HG03575 (cell line): Measurements from ENCODE around the gene SVOPL.
"Not testable (repeated sequence)": the region's sequence is repeated elsewhere in the genome, so short reads cannot be mapped to it uniquely, and the experiment has no call there.

Experiments
- ATAC-seq: cut with Tn5 transposase; IDR thresholded peaks from one replicate; pipeline ENCODE4 v1.9.1; 2021; ENCODE audit not compliant: unreplicated experiment, insufficient number of reproducible peaks, low FRiP score; ENCODE audit errors: extremely low read depth

Gene SVOPL, protein sequence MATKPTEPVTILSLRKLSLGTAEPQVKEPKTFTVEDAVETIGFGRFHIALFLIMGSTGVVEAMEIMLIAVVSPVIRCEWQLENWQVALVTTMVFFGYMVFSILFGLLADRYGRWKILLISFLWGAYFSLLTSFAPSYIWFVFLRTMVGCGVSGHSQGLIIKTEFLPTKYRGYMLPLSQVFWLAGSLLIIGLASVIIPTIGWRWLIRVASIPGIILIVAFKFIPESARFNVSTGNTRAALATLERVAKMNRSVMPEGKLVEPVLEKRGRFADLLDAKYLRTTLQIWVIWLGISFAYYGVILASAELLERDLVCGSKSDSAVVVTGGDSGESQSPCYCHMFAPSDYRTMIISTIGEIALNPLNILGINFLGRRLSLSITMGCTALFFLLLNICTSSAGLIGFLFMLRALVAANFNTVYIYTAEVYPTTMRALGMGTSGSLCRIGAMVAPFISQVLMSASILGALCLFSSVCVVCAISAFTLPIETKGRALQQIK

DNA sequence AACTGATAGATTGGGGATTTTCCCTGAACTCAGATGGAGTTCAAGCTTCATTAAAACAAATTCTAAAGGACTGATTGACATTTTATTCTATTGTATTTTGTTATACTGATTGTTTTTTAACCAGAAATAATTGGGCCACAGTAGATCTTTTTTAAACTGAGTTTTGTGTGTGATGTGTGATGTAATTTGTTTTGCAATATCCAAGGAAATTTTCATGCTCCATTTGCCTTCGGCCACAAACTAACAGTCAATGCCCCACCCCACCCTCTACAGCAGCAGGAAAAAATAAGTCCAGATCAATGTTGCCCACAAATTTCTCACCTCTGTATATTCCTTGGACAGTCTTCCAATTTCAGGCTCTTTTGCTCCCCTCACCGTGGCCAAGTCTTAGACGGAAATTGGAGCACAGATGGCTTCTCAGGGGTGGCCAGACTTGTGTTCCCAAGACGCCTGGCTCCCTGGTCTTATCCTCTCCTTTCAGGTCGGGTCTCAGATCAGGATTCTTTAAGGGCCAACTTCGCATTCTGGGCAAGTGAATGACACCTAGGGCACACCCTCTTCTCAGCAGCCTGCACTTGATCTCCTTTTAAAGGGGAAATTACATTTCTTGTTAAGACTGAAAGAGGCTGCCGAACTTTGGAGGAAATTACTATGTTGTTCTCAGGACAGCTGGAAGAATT lies at the start of gene SVOPL:
TSS of gene SVOPL (minus strand) at position 506 of the 680 bp plus-strand sequence. CDS start 22,317 bp downstream, outside the sequence.
- no peak for ATAC-seq

GRCh38 chr7:138750473-138750872 lies 49.3 kb upstream of the SVOPL start:
- no peak for ATAC-seq

GRCh38 chr7:138749960-138750359 lies 48.8 kb upstream of the SVOPL start:
- no peak for ATAC-seq

- no peak for ATAC-seq
Measured at GRCh38 chr7:138748666-138749065, 47.5 kb upstream of the SVOPL start.

GRCh38 chr7:138746073-138746472 lies 44.9 kb upstream of the SVOPL start:
- ATAC-seq = no peak

GRCh38 chr7:138745189-138745588 lies 44.0 kb upstream of the SVOPL start:
- no peak for ATAC-seq

GRCh38 chr7:138741453-138741735 lies 40.2 kb upstream of the SVOPL start:
- no peak for ATAC-seq

DNA sequence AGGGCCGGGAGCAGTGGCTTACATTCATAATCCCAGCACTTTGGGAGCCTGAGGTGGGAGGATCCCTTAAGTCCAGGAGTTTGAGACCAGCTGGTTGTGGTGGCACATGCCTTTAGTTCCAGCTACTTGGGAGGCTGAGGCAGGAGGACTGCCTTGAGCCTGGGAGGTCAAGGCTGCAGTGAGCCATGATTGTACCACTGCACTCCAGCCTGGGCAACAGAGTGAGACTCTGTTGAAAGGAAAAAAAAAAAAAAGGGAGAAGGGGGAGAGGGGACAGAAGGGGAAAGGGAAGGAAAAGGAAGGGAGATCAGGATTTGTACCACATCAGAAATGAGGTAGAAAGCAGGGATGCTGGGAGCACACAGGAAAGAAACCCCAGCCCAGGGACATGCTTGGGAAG lies 38.7 kb upstream of the SVOPL start:
- no peak for ATAC-seq

DNA sequence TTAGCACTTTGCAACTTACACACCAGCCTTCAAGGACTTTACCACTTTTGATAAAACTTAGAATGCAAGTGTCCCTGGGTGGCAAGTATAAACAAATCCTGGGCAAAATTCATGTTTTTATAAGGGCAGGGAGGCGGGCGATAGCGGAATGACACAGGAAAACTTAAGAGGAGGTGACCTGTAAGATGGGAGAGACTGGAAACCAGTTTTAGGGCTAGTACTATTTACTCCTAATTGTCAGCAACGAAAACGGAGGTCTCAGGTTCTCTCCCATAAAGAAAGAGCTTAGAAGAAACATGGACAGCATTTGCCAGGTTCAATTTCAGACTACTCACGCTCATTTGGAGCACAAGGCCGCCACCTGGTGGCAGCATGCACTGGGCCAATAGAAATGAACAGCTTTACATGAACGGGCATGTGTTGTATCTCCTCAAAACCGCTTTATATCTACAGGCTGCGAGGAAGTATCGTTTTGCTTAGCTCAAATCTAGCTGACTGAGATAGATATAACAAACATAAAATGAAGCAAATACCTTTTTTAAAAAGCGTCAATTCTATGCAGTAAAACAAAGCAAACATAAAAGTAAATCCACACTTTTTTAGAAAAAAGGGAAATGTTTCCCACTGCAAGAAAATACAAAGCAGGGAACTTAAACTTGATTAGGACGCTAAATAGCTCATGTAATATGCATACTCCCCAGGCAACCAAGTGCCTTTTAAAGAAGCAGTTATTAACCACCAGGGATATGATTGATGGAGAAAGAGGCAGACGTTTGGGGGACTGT lies 37.6 kb upstream of the SVOPL start:
- ATAC-seq = no peak

DNA sequence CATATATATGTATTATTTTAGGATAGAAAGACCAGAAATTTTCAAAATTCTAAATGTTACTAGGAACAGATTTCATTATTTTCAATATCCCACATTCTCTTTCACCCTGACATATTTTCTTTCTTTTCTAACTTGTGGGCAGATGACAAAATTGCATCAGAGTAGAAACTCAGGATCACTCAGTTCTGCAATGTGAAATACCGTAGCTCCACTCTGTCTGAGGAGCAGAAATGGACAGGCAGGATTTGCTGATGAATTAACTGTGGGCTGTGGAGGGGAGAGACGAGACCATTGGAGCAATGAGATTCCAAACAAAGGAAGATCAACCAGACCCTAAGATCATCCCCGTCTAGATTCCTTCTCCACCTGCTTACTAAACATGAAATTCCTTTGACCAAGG lies 37.0 kb upstream of the SVOPL start:
- no peak for ATAC-seq

DNA sequence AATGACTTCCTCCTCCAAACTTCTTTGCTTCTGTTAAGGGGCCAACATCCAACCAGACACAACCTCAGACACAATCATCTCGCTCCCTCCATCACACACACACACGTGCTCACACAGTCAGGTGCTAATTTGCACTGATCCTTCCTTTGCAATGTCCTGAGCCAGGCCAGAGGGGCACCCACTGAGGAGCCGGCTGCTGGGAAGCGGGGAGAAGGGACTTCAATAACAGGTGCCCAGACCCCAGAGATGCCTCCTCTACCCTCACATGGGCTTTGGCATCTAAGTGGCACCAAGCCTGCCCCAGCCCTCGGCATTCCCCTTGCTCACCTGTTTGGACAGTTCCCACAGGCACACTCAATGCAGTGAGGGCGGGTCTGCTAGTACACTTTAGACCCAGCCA lies 34.2 kb upstream of the SVOPL start:
- no peak for ATAC-seq

DNA sequence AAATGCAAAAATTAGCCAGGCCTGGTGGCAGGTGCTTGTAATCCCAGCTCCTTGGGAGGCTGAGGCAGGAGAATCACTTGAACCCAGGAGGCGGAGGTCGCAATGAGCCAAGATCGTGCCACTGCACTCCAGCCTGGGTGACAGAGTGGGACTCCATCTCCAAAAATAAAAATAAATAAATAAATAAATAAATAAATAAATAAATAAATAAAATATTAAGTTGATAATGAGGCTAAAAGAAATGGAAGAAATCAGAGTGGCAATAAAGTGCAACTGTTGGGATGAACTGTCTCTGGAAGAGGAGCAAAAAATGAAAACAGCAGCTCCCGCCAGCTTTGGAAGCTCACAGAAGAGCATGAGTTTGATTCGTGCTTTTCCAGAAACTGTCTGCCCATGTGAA lies 30.6 kb upstream of the SVOPL start:
- not testable (repeated sequence) for ATAC-seq

DNA sequence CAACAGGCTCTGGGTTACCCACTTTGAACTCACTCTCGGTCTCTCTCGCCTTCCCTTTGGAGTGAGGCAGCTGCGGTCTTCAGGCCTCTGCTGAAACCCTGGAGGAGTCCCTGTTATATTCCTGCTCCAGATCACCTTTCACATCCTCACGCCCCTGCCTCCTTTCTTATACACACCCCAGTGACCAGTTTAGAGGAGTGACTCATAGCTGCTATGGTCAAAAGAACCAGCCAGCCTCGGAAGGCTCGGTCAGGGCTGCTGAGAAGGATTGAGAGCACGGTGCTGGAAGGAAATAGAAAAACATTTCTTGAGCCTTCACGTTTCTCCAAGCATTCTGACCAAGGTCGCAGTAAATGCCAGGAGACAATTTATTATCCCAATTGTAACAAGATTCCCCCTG lies 28.3 kb upstream of the SVOPL start:
- ATAC-seq = no peak

DNA sequence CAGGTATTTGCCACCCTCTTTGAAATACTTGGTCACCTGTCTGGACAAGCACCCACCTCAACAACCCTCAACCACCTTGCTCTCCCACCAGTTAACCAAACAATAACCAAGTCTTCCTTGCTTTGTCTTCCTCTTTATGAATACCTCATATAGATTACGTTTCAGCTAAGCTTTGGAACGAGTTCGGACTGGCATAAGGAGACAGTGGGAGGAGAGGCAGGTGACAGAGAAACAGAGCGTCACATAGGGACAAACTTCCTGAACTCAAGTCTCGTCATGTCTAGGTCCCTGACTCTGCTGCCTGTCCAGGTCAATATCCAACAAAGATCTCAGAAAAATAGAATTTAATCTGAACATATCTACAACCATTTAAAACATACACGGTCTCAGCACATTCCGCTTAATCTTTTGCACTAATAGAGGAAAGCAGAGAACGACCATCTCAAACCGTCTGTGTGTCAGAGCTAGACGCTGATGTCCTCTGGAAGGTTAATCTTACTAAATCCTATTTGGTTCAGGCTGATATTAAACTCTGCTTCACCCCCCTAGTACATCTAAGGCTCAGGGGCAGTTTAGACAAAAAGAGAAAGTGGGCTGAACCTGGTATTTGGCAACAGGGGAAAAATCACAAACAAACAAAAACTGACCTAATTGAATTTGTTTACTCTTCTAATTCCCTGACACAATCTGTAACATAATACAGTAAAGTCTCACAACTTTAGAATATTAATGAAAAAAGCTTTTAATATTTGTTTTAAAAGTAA lies 26.4 kb upstream of the SVOPL start:
- no peak for ATAC-seq

GRCh38 chr7:138726288-138726687 lies 25.1 kb upstream of the SVOPL start:
- ATAC-seq = no peak

GRCh38 chr7:138720286-138720685 lies 19.1 kb upstream of the SVOPL start:
- ATAC-seq = no peak

- ATAC-seq = no peak
Measured at GRCh38 chr7:138716889-138717288, 15.7 kb upstream of the SVOPL start.

DNA sequence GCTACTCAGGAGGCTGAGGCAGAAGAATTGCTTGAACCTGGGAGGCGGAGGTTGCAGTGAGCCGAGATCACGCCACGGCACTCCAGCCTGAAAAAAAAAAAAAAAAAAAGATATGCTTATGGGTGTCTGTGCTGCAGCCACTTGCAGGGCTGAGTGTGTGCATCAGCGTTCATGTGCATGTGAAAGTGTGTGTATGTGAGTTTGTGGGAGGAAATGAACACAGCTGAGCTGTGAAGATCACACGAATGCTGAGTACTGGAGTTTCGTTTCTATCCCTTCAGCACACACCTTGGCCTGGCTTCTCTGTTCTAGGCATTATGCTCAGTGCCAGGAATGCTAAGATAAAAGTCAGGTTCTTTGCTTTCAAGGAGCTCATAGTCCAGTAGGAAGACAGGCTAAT lies 12.0 kb upstream of the SVOPL start:
- no peak for ATAC-seq

DNA sequence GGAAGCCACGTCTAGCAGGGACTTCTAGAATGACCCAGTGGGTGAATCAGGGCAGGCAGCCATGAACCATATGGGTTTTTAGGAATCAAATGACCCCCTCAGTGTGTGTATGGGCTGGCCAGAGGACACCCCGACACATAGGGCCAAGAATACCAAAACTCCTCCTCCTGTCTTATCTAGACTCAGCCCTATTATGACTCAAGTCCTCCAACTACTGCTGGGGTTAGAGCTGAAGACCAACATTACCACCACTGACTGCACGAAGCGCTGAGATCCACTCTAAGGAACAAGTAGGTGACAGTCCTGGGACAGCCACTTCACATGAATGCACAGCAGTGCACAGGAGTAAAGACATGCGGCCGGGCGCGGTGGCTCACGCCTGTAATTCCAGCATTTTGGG lies 11.5 kb upstream of the SVOPL start:
- ATAC-seq = no peak
